GM12891 (cell line): Measurements from ENCODE around the gene INSYN2A.

Experiments used
- PAX5 ChIP-seq: IDR thresholded peaks from 2 replicates; pipeline ENCODE4 v1.6.1; 2011; ENCODE audit warnings: low read length, moderate library complexity, mild to moderate bottlenecking; ENCODE audit not compliant: insufficient read depth, severe bottlenecking
- POLR2A ChIP-seq: IDR thresholded peaks from 2 replicates; pipeline ENCODE4 v1.6.1; 2011; ENCODE audit warnings: low read depth, low read length, control low read depth
- POLR2AphosphoS5 ChIP-seq: IDR thresholded peaks from 2 replicates; pipeline ENCODE4 v1.6.1; 2011; ENCODE audit warnings: low read depth, low read length, control low read depth
- SPI1 ChIP-seq: IDR thresholded peaks from 2 replicates; pipeline ENCODE4 v1.6.1; 2011; ENCODE audit warnings: low read depth, low read length, control low read depth
- TAF1 ChIP-seq: IDR thresholded peaks from 2 replicates; pipeline ENCODE4 v1.6.1; 2011; ENCODE audit warnings: low read depth, low read length, control low read depth

GRCh38 chr10:127154831-127155620 is 41.4 kb downstream of the INSYN2A start:
- TF ChIP-seq TAF1: no peak
- no peak for TF ChIP-seq POLR2A
- no peak for TF ChIP-seq POLR2AphosphoS5
- TF ChIP-seq SPI1: no peak
- TF ChIP-seq PAX5: no peak
